Sigmoid colon (tissue), 3 donors: ENCODE measurements around the gene HDDC3.

Experiments
- CTCF ChIP-seq, 4 experiments: fragments of 450-650 bp in 3 of 4; fragments of 200-600 bp in 1 of 4; IDR thresholded peaks; one replicate each; pipeline ENCODE4 v1.5.1; 2016 to 2019; ENCODE audit warnings: antibody characterized with exemption in 4 of 4, mild to moderate bottlenecking in 3 of 4, moderate library complexity in 2 of 4
- POLR2A ChIP-seq, 2 donors: fragments of 450-650 bp; IDR thresholded peaks; one replicate each; pipeline ENCODE4 v1.6.1; 2016; ENCODE audit warnings: antibody characterized with exemption in 2 of 2, mild to moderate bottlenecking in 2 of 2, moderate library complexity in 2 of 2

- TF ChIP-seq CTCF (IDR thresholded peaks at IDR 0.05) (no peak), POLR2A (IDR thresholded peaks at IDR 0.05) (no peak)
These were observed 8.0 kb downstream of the HDDC3 start for GRCh38 chr15:90924375-90924774.
